Measurements from ENCODE around the gene EIF2D. TPM values are rescaled to one million over a fixed set of nuclear protein-coding genes. Genes with fewer than 3 reads are reported as not detected.
A peak's percentile ranks its signal among the peaks of the same experiment; 100 is the strongest.
"Not testable (repeated sequence)": the region's sequence is repeated elsewhere in the genome, so short reads cannot be mapped to it uniquely, and the experiment has no call there.

EIF2D gene
- total RNA-seq, 2 experiments from 2014 or later: 84.6 to 87.5 TPM

DNA sequence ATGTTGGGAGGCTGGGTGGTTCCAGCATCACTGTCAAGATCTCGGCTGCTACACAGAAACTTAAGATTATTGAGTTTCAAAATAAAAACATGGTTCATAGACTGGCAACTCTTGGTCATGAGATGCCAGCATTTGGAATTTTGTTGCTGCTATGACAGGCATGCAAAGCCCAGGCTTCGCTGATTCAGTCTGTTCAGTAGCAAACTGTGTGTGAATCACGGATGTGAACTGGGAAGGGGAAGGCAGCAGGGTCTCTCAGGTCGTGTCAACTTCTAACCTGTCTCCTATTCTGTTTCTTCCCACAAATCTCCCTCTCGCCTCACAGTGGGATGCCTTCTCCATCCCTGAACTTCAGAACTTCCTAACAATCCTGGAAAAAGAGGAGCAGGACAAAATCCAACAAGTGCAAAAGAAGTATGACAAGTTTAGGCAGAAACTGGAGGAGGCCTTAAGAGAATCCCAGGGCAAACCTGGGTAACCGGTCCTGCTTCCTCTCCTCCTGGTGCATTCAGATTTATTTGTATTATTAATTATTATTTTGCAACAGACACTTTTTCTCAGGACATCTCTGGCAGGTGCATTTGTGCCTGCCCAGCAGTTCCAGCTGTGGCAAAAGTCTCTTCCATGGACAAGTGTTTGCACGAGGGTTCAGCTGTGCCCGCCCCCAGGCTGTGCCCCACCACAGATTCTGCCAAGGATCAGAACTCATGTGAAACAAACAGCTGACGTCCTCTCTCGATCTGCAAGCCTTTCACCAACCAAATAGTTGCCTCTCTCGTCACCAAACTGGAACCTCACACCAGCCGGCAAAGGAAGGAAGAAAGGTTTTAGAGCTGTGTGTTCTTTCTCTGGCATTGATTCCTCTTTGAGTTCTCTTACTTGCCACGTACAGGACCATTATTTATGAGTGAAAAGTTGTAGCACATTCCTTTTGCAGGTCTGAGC, 25.5 kb downstream of the EIF2D start:
- Mint-ChIP-seq H3K4me3 (no peak overlapping the region), H3K27me3 (no peaks in the 10 kb centered on the region), H3K36me3 (peaks cover 76% of the 10 kb centered on the region), H3K4me1 (ENCODE audit: low read depth) (peaks cover 93% of the 10 kb centered on the region), H3K27ac (peak overlapping the region; percentile 99), H3K9me3 (no peaks in the 10 kb centered on the region)
- intact Hi-C loops (cut with micrococcal nuclease): no loop called here
- POLR2A ChIA-PET: interaction anchor here (1.2 to 12.0 kb wide), 2 partner anchors 23 to 26 kb away, joined by 3 to 546 read pairs; no protein-coding TSS in a partner anchor
- no peak for DNase-seq
- CTCF ChIA-PET: interaction anchor here (0.8 to 19.0 kb wide), 6 partner anchors 27 to 107 kb away, joined by 4 to 588 read pairs (median 67); partner anchors contain the start of gene DYRK3

DNA sequence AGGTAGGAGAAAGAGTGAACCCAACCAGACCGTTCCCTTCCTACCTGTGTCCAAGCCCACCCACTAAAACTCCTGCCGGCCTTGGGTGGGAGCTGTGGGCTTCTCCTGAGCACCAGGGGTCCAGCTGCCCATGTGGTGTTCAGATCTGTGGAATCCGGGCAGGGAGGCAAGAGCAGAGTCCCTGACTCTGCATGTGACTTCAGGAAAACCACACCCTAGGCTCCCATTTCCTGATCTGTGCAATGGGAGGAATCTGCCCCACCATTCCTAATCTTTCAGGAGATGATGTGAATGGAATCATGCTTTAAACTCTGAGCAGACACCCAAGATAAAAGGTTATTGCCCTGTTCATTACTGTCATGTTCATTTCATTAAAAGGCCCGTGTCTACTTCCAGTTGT, 27.6 kb downstream of the EIF2D start:
- no peak overlapping the region for H3K4me3 Mint-ChIP-seq

DNA sequence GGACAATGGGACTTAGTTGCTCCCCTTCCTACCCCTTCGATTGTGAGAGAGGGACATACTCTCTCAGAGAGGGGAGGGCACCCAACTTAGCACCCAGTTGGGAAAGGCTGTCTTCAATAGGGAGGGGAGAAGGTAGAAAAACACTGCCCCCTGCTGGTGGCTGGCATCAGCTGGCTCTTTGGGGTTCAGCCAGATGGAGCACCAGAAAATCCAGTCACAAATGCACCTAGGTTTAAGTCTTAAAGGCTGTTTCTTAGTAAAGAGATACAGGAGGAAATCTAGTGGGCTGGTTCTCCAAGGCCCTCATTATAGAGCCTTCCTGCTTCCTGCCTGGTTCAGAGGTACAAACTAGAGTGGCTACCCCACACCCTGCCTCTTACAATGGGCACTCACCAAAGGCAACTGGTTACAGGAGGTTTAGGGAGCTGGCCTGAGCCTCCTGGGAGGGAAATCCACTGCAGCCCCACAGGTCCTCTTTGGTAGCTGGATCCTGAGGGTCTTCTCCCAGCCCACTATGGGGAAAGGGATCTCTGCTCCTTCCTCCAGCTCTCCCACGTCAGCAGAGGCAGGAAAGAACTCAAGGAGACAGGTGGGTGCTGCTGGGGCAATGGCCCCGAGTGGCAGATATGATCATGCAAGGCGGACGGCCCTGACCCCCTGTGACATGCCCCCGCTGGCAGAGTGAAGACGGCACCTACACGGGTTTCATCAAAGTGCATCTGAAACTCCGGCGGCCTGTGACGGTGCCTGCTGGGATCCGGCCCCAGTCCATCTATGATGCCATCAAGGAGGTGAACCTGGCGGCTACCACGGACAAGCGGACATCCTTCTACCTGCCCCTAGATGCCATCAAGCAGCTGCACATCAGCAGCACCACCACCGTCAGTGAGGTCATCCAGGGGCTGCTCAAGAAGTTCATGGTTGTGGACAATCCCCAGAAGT, 28.3 kb downstream of the EIF2D start:
- Mint-ChIP-seq H3K4me1 (ENCODE audit: low read depth) (peaks cover 94% of the 10 kb centered on the region), H3K27me3 (no peaks in the 10 kb centered on the region)

More for the DNA sequence above, 27.6 kb downstream of the EIF2D start:
- H3K9me3 Mint-ChIP-seq: no peaks in the 10 kb centered on the region
- DNase-seq: no peak
- POLR2A ChIA-PET: interaction anchor here (1.1 to 12.0 kb wide), 3 partner anchors 24 to 39 kb away, joined by 3 to 546 read pairs (median 15); no protein-coding TSS in a partner anchor
- H3K36me3 Mint-ChIP-seq: peaks cover 84% of the 10 kb centered on the region
- intact Hi-C loops (cut with micrococcal nuclease): no loop called here
- peak overlapping the region; percentile 99 for H3K27ac Mint-ChIP-seq
- no peaks in the 10 kb centered on the region for H3K27me3 Mint-ChIP-seq
- peaks cover 94% of the 10 kb centered on the region for H3K4me1 Mint-ChIP-seq (ENCODE audit: low read depth)
- CTCF ChIA-PET: interaction anchor here (0.9 to 19.0 kb wide), 10 partner anchors 9 to 130 kb away, joined by 3 to 588 read pairs (median 14); no protein-coding TSS in a partner anchor

DNA sequence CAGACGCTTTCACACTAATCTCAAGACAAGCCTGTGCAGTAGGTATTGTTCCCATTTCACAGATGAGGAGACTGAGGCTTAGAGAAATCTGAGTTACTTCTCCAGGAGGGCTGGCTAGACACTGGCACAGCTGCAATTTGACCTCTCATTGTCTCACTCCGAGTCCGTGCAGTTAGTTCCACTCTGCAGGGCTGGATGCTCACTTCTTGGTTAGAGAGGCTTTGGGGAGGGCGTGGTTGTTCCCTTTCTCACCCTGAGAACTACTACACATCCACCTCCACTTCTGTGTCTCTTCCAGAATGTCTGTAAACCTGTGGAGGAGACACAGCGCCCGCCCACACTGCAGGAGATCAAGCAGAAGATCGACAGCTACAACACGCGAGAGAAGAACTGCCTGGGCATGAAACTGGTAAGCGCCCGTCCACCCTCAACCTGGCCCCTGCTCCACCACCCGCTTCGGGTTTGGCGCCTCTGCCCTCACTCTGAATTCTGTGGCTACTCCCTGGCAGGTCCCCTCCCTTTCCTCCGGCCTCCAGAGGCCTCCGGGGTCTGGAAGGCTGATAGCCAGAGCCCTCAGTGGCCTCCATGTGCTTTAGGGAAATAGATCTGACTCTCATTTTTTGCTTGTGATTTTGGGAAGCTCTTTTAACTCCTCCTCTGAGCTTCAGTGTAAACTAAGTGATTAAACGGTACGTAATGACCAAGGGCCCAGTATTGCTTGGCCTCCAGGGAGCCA, 29.1 kb downstream of the EIF2D start:
- H3K27me3 Mint-ChIP-seq: no peaks in the 10 kb centered on the region
- CTCF ChIA-PET: interaction anchor here (0.6 to 19.0 kb wide), 30 partner anchors 8 to 446 kb away, joined by 3 to 588 read pairs (median 5); partner anchors contain the start of genes IKBKE and RASSF5
- H3K4me3 Mint-ChIP-seq: peak overlapping the region; percentile 73
- peaks cover 94% of the 10 kb centered on the region for H3K4me1 Mint-ChIP-seq (ENCODE audit: low read depth)
- POLR2A ChIA-PET: interaction anchor here (0.6 to 12.0 kb wide), 7 partner anchors 22 to 118 kb away, joined by 3 to 546 read pairs (median 5); partner anchors contain the start of genes EIF2D and IKBKE
- peak; percentile 73 for DNase-seq
- peaks cover 92% of the 10 kb centered on the region for H3K36me3 Mint-ChIP-seq
- intact Hi-C loops (cut with micrococcal nuclease): loop anchor here (1.0 to 2.0 kb wide), 5 partner anchors 31 to 120 kb away; no protein-coding TSS in a partner anchor
- no peaks in the 10 kb centered on the region for H3K9me3 Mint-ChIP-seq
- peak overlapping the region; percentile 99 for H3K27ac Mint-ChIP-seq

More for the DNA sequence above, 28.3 kb downstream of the EIF2D start:
- H3K9me3 Mint-ChIP-seq: no peaks in the 10 kb centered on the region
- H3K27ac Mint-ChIP-seq: peak overlapping the region; percentile 99
- H3K36me3 Mint-ChIP-seq: peaks cover 91% of the 10 kb centered on the region
- peak overlapping the region; percentile 73 for H3K4me3 Mint-ChIP-seq
- CTCF ChIA-PET: interaction anchor here (0.6 to 19.0 kb wide), 30 partner anchors 8 to 131 kb away, joined by 3 to 588 read pairs (median 5); partner anchors contain the start of genes IKBKE and RASSF5
- POLR2A ChIA-PET: interaction anchor here (0.6 to 12.0 kb wide), 7 partner anchors 23 to 119 kb away, joined by 3 to 546 read pairs (median 5); partner anchors contain the start of gene EIF2D
- intact Hi-C loops (cut with micrococcal nuclease): loop anchor here (1.0 to 2.0 kb wide), 5 partner anchors 32 to 121 kb away; no protein-coding TSS in a partner anchor
- DNase-seq: peak; percentile 91

DNA sequence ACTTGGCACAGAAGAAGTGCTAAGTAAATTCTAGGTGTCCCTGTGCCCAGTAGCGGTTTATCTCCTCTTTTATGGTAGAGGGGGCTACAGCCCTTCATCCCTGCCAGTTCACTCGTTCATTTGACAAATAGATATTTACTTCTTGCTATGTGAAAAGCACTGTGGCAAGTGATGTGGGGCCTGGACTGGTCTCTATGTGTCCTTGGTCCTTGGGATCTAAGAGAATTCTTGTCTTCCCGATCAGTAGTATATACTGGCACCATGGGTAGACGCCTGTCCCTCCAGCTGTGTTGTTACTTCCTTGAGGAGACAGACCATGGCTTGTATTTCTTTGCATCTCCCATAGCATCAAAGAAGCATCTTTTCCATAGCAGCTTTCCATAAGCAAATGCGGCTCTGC, 29.7 kb downstream of the EIF2D start:
- Mint-ChIP-seq H3K4me1 (ENCODE audit: low read depth) (peaks cover 94% of the 10 kb centered on the region), H3K9me3 (no peaks in the 10 kb centered on the region), H3K27ac (peak overlapping the region; percentile 99), H3K4me3 (peak overlapping the region; percentile 73), H3K36me3 (peaks cover 88% of the 10 kb centered on the region), H3K27me3 (no peaks in the 10 kb centered on the region)
- no peak for DNase-seq
- ChIA-PET POLR2A (interaction anchor here (0.9 to 12.0 kb wide), 6 partner anchors 22 to 118 kb away, joined by 3 to 546 read pairs (median 9); partner anchors contain the start of genes EIF2D and IKBKE), CTCF (interaction anchor here (0.6 to 19.0 kb wide), 16 partner anchors 10 to 120 kb away, joined by 3 to 588 read pairs (median 12); partner anchors contain the start of genes IKBKE and RASSF5)
- intact Hi-C loops (cut with micrococcal nuclease): loop anchor here (2.0 kb wide), 1 partner anchor 120 kb away; no protein-coding TSS in a partner anchor

DNA sequence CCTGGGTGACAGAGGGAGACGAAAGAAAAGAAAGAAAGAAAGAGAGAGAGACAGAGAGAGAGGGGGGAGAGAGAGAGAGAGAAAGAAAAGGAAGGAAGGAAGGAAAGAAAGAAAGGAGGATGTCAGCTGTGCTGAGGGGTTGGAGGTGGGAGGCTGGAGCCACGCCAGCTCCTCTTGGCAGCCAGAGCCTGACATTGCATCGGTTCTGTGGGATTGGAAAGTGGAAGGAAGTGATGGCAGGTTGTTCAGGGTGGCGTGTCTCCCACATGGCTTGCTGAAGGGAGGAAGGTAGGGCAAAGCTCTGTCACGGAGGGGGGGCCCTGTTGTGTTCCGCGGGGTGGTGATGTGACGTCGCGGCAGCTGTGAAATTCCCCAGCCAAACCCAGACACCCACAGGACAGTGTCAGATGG, 30.7 kb downstream of the EIF2D start:
- H3K9me3 Mint-ChIP-seq: no peaks in the 10 kb centered on the region
- peaks cover 86% of the 10 kb centered on the region for H3K36me3 Mint-ChIP-seq
- H3K27me3 Mint-ChIP-seq: no peaks in the 10 kb centered on the region
- peak overlapping the region; percentile 73 for H3K4me3 Mint-ChIP-seq
- intact Hi-C loops (cut with micrococcal nuclease): no loop called here
- peak overlapping the region; percentile 99 for H3K27ac Mint-ChIP-seq
- POLR2A ChIA-PET: interaction anchor here (1.3 to 12.0 kb wide), 4 partner anchors 21 to 59 kb away, joined by 3 to 546 read pairs (median 17); no protein-coding TSS in a partner anchor
- peak; percentile 79 for DNase-seq
- H3K4me1 Mint-ChIP-seq (ENCODE audit: low read depth): peaks cover 95% of the 10 kb centered on the region
- CTCF ChIA-PET: interaction anchor here (0.8 to 19.0 kb wide), 8 partner anchors 10 to 112 kb away, joined by 3 to 588 read pairs (median 14); partner anchors contain the start of genes IKBKE and RASSF5

DNA sequence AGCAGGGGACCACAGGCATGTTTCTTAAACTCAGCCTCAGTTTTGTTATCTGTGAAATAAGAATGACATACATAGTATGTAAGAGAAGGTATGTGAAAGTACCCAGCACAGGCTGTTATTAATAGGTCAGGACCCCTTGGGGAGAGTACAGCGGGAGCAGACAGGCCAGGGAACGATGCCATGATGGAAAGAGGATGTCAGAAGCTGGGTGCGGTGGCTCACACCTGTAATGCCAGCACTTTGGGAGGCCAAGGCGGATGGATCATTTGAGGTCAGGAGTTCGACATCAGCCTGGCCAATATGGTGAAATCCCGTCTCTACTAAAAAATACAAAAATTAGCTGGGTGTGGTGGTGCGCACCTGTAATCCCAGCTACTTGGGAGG, 31.2 kb downstream of the EIF2D start:
- DNase-seq; H3K9me3 Mint-ChIP-seq; intact Hi-C loops (cut with micrococcal nuclease); H3K27me3 Mint-ChIP-seq: not testable (repeated sequence)
- peaks cover 88% of the 10 kb centered on the region for H3K36me3 Mint-ChIP-seq
- POLR2A ChIA-PET: interaction anchor here (1.3 to 12.0 kb wide), 5 partner anchors 11 to 59 kb away, joined by 3 to 546 read pairs (median 12); no protein-coding TSS in a partner anchor
- CTCF ChIA-PET: interaction anchor here (0.8 to 19.0 kb wide), 9 partner anchors 8 to 111 kb away, joined by 3 to 588 read pairs (median 6); partner anchors contain the start of genes IKBKE and RASSF5
- H3K4me3 Mint-ChIP-seq: peak overlapping the region; percentile 73
- H3K27ac Mint-ChIP-seq: peak overlapping the region; percentile 99
- peaks cover 95% of the 10 kb centered on the region for H3K4me1 Mint-ChIP-seq (ENCODE audit: low read depth)

DNA sequence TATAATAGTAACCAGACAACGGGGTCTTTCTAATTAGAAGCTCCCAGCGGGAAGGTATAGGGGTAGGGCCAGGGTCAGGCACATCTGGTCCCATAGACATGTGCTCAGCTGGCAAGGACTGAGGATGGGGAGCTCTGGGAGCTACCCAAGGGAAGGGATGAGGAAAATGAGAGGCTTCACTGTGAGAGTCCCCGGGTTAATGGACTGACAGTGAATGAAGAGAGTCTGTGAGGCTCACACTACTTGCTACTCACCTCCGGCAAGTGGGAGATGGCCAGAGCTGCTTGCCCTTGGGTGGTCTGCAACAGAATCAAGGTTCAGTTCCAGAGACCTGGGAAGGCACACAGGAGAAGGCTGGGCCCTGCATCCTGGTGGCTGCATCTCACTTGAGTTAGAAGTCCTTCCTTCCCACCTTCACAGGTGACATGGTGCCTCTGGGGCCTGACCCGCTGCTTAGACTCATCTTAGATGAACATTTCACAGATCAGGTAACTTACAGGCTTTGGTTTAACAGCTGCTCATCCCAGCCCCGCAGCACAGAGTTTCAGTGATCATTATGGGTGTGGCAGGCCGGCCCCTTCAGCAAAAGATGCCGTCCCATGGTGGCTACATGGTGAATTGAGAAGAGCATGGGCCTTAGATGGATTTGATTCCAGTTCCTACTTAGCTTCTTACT, 31.7 kb downstream of the EIF2D start:
- intact Hi-C loops (cut with micrococcal nuclease): loop anchor here (1.0 kb wide), 4 partner anchors 10 to 29 kb away; no protein-coding TSS in a partner anchor
- H3K4me1 Mint-ChIP-seq (ENCODE audit: low read depth): peaks cover 95% of the 10 kb centered on the region
- H3K36me3 Mint-ChIP-seq: peaks cover 86% of the 10 kb centered on the region
- ChIA-PET CTCF (interaction anchor here (0.8 to 19.0 kb wide), 9 partner anchors 8 to 102 kb away, joined by 4 to 588 read pairs (median 6); partner anchors contain the start of genes DYRK3 and RASSF5), POLR2A (interaction anchor here (0.7 to 12.0 kb wide), 10 partner anchors 8 to 188 kb away, joined by 3 to 546 read pairs (median 7); no protein-coding TSS in a partner anchor)
- peak overlapping the region; percentile 99 for H3K27ac Mint-ChIP-seq
- peak overlapping the region; percentile 73 for H3K4me3 Mint-ChIP-seq
- H3K27me3 Mint-ChIP-seq: no peaks in the 10 kb centered on the region
- no peaks in the 10 kb centered on the region for H3K9me3 Mint-ChIP-seq
- peak; percentile 43 for DNase-seq

DNA sequence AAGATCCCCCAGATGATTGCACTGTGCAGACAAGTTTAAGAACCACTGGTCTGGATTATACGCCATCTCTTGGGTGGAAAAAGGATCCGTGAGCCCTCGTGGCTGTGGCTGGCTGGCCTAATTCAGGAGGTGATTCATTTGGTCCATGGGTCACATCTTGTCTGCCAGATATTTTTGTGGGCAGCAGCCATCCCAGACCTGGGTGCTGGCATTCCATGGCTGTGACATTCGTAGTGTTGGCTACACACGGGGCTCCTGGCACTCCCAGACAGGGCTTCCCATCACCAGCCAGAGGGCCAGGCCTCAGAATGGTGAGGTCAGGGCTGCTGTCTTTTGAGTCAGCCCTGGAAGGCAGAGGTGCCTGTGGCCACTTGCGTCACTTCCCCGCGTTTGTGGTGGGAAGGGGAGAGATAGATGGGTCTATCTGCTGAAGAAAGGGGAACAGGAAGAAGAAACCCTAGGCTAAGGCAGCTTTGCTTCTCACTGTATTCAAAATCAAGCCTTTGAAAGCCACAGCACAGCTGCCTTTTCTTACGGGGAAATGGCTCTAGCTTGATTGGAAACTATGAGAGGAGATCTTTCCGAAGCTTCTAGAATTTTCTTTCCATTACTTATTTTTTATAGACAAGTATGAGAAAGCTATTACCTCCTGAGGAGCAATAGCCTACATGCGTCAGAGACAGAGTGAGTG, 32.4 kb downstream of the EIF2D start:
- H3K36me3 Mint-ChIP-seq: peaks cover 84% of the 10 kb centered on the region
- peak overlapping the region; percentile 73 for H3K4me3 Mint-ChIP-seq
- intact Hi-C loops (cut with micrococcal nuclease): loop anchor here (1.0 to 5.0 kb wide), 5 partner anchors 10 to 108 kb away; partner anchors contain the start of gene IKBKE

More for the DNA sequence above, 32.4 kb downstream of the EIF2D start:
- H3K27ac Mint-ChIP-seq: peak overlapping the region; percentile 99
- peaks cover 95% of the 10 kb centered on the region for H3K4me1 Mint-ChIP-seq (ENCODE audit: low read depth)
- ChIA-PET POLR2A (interaction anchor here (0.7 to 12.0 kb wide), 9 partner anchors 8 to 189 kb away, joined by 3 to 546 read pairs (median 8); partner anchors contain the start of gene EIF2D), CTCF (interaction anchor here (0.8 to 19.0 kb wide), 10 partner anchors 9 to 101 kb away, joined by 4 to 588 read pairs (median 6); partner anchors contain the start of genes DYRK3 and RASSF5)
- peak; percentile 97 for DNase-seq
- H3K27me3 Mint-ChIP-seq: no peaks in the 10 kb centered on the region
- H3K9me3 Mint-ChIP-seq: no peaks in the 10 kb centered on the region

All from activated CD4-positive, alpha-beta memory T cell treated with anti-CD3 and anti-CD28 coated beads for 36 hours (primary cell).